ENCODE measurements around the gene ACSM6. TPM values are rescaled to one million over a fixed set of nuclear protein-coding genes. Genes with fewer than 3 reads are reported as not detected.
"Not testable (repeated sequence)": the region's sequence is repeated elsewhere in the genome, so short reads cannot be mapped to it uniquely, and the experiment has no call there.

Gene ACSM6
- total RNA-seq, 1 donor from 2014 or later, result not detected

DNA sequence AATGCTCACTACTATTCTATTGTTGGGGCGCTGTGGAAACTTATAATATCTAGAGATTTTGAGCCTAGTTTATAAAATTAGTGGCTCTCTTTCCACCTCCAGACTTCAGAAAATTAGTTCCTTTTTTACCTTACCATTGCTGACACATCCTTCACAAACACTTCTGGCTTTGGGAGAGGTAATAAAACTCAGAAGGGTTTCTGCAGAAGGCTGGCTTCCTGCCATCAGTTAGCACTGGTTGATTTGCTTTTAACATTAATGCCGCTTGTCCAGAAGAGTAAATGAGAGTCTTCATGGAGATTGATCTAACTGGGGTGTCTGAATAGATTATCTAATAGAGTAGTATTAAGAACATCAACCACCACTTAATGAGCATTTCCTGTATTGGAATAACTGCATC, 20.3 kb downstream of the ACSM6 start:
- no peak for DNase-seq (ENCODE audit: low spot score)

DNA sequence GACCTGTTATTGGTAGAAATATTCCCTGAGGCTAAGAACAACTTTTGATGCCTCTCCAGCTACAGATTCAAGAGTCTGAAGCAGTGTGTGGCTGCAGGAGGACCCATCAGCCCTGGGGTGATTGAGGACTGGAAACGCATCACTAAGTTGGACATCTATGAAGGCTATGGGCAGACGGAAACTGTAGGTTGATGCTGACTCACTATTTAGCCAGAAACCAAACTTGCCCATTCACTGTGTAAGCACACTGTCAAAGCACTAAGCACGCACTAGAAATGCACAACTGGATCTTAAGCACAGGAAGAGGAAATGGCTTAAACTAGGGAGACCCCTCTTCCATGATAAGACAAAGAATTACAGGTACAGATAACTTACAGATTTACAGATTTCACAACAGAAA, 20.8 kb downstream of the ACSM6 start:
- DNase-seq (ENCODE audit: low spot score), result no peak

DNA sequence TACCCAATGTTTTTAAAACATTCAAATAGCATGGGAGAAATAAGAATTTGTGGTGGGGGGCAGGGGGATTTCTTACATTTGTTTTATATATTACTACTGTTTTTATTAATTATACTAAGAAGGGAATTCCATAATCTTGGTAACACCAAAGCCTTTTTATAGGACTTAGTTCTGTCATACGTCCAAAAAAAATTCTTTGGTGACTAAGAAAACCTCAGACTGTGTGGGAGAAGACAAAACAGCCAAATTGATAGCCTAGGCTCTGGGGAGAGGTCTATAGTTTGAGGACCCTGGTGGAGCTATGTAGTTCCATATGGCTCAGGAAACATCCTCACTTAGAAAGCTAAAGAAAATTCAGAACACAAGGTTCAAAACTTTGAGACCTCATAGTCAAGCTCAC, 23.4 kb downstream of the ACSM6 start:
- no peak for DNase-seq (ENCODE audit: low spot score)

DNA sequence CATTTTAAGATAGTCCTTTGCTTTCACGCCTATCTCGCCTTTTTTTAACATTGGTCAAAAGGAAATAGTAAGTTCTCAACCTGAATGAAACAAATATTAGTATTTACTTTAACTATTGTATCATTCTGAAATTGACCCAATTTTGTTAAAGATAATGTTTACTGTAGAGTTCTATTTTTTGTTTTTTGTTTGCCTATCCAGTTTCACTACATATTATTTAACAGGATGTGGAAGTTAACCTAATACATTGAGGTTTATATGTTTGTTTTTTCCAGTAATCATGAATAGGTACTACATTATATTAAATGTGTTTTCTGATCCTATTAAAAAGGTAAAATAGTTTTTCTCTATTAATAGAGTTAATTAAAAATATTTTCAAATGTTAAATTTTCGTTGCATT, 26.5 kb downstream of the ACSM6 start:
- DNase-seq (ENCODE audit: low spot score), result no peak

DNA sequence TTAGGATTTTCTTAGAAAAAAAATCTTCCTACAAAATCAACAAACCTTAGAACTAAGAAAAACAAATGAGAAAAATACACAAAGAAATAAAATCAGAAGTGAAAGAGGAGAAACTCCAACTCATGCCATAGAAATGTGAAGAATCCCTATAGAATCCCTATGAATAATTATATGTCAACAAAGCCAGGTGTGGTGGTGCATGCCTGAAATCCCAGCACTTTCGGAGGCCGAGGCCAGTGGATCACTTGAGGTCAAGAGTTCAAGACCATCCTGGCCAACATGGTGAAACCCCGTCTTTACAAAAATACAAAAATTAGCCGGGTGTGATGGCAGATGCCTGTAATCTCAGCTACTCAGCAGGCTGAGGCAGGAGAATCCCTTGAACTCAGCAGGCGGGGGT, 27.1 kb downstream of the ACSM6 start:
- no peak for DNase-seq (ENCODE audit: low spot score)

DNA sequence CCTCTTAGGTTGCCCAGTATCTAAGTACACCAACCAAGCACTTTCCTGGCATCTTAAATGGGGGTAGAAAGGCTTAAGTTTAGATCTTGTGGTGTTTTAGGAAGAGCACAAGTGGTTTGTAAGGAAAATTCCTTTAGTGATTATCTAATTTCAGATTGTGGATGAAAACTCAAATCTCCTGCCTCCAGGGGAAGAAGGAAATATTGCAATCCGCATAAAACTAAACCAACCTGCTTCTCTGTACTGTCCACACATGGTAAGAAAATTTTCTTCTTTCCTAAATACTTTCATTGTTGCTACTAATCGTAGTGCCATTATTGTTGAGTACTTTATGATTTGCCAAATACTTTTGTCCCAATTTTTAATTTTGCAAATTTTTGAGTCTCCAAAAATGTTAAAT, 31.1 kb downstream of the ACSM6 start:
- DNase-seq (ENCODE audit: low spot score), result no peak

DNA sequence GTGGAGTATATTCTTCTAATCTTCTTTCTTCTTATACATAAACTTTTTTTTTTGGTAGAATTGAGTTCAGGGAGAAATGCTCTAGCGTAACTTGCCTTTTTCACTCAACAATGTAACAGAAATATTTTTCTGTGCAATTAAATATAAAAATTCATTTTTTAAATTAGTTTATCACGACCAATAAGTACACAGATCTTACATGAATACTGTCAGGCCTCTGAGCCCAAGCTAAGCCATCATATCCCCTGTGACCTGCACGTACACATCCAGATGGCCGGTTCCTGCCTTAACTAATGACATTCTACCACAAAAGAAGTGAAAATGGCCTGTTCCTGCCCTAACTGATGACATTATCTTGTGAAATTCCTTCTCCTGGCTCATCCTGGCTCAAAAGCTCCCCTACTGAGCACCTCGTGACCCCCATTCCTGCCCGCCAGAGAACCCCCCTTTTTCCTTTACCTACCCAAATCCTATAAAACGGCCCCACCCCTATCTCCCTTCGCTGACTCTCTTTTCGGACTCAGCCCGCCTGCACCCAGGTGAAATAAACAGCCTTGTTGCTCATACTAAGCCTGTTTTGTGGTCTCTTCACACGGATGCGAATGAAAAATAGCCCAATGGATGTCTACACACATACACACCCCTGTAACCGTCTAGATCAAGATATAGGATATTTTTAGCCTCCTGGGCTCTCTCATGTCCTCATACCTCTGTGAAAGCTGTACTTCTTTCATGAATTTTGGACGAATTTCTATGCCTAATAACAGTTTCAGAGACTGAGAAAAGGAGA, 35.1 kb downstream of the ACSM6 start:
- DNase-seq (ENCODE audit: low spot score), result not testable (repeated sequence)

DNA sequence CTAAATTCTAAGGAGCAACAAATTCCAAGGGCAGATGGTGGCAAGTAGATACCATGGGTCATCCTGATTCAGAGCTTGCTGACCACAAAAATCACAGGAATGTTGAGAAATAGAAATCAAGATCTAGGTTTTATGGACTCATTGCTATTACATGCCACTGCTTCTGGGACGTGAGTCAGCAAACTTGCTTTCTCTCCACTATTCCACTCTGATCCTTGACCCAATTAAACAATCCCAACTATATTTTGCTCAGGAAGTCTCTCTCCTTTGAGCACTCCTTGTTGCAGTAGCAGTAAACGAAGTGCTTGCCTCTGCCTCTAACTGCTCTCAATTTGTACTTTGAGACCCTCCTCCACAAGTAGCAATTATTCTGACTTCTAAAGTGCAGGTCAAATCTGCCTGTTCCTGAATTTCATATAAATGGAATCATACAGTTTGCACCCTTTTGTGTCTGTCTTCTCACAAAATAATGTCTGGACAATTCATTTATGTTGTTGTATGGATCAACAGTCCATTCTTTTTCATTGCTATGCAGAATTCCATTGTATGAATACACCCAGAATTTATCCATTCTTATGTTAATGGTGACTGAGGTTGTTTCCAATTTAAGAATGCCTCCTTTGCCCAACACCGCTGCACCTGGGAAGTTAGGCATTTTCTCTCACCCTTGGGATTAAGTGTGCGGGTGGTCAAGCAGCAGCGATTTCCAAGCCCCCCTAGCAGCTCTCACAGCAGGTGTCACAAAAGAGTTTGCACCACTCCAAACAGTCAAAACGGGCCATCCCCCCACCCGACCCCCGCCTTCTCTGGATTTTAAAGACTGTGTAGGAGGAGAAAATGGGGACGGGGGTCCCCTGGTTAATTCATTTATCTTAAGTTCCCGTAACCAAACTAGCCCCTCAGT, 35.9 kb downstream of the ACSM6 start:
- DNase-seq (ENCODE audit: low spot score), result peak; percentile 37

DNA sequence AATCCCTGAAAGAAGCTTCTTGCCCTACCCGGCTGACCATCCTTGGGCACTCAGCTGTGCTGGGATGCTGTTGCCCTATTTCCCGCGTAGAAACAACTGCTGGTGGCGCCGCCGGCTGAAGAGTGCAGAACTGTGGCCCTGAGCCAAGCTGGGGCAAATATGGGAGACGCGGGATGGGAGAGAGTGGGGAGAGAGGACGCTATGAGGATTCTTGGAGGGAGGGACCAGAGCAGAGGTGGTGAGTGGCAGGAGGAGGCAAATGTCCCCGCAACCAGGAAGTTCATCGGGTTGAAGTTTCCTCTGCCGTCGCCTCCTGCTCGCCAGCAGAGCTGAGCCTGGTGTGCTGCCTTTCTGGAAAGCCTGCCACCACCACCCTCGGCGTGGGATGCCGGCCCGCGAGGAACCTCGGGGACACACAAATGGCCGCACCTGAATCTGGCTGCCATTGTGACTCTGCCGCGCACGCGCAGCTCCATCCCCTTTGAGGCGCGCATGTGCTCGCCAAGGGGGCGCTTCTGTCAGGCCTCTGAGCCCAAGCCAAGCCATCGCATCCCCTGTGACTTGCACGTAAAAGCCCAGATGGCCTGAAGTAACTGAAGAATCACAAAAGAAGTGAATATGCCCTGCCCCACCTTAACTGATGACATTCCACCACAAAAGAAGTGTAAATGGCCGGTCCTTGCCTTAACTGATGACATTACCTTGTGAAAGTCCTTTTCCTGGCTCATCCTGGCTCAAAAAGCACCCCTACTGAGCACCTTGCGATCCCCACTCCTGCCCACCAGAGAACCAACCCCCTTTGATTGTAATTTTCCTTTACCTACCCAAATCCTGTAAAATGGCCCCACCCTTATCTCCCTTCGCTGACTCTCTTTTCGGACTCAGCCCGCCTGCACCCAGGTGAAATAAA, 36.9 kb downstream of the ACSM6 start:
- DNase-seq (ENCODE audit: low spot score), result peak; percentile 88

DNA sequence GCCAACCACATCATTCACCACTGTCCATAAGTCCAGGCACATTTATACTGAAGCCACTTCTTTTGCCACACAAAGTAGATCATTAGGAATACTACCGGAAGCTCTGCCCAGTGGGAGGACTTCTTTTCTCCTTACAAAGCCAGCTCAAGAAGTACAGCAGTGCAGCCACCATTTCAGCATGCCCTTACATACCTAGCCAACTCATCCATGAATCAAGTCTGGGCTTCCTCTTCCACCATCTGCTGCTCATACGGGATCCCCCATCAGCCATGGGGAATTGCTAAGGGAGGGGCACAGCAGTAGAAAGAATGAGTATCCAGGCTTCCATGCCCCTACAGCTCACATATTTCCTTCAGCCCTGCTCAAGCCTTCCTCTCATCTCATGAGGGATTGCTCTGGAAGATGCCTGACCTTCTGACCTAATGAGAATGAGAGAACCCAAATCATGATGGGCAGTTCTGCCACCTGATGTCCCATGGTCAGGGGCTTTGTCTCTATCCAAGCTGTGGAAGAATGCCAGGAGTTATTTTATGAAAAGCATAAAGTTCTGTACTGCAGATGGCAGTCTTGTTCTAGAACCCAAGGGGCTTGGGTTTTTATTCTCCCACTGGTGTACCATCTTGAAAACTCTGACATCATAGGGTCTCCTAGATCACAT, 39.5 kb downstream of the ACSM6 start:
- no peak for DNase-seq (ENCODE audit: low spot score)

DNA sequence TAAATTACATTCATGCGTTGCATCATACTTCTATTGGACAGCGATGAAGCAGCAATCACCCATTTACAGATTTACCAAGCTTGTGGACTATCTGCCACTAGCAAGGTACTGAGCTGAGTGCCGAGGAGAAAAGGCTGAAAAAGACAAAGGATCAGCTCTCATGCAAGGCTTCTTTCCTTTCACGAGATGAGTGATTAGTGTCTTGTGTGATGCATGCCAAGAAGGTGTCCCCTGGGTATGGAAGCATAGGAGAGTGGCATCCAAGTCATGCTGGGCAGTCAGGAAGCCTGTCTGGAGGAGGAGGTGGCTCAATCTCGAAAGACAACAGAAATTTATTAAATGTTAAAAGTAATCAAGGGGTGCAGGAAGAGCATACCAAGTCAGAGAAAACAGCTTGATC, 40.9 kb downstream of the ACSM6 start:
- no peak for DNase-seq (ENCODE audit: low spot score)

DNA sequence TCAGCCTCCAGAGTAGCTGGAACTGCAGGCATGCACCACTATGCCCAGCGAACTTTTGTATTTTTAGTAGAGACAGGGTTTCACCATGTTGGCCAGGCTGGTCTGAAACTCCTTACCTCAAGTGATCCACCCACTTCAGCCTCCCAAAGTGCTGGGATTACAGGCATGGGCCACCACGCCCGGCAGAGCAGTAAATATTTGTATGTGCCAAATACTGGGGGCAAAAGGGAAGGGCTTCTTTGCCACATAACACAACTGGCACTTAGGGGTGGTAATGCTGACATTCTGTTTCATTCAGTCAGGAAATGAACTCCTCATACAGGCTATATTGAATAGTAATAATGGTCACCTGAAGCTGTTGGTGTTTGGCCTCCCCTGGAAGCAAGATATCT, 41.6 kb downstream of the ACSM6 start:
- DNase-seq (ENCODE audit: low spot score), result peak; percentile 28

DNA sequence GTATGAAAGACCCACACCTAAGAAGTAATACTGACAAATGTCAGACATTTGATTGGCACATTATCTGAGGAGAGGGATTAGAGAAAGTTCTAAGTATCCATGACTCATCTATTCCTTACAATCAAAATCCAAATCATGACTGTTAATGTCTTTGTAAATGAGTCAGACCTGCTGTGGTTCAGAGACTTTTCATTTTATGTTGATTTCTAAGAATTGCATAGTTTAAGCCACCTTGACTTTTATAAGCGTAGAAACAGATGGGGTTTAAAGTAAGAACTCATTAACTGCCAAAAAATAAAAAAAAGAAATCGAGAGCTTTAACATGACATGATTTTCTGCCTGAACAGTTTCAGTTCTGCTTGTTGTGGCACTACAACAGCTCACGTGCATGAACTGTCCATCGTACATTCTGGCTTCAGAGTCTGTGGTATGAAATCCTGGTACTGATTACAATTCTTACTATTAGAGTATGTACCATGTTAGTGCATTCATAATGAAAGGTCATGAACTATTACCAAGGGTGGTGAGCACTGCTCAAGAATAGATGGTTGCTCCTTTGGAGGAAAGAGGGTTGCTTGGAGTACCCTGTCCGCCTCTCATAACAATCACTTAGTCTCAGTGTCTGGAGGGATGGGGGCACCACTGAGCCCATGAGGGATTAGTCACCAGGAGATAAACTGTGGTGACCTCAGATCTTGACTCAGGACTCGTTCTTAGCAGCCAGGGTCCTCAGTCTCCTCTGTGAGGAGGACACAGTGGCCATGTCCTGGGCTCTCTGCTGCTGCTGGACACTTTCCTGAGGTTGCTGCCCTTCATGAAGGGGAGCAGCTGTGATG, 42.2 kb downstream of the ACSM6 start:
- no peak for DNase-seq (ENCODE audit: low spot score)

DNA sequence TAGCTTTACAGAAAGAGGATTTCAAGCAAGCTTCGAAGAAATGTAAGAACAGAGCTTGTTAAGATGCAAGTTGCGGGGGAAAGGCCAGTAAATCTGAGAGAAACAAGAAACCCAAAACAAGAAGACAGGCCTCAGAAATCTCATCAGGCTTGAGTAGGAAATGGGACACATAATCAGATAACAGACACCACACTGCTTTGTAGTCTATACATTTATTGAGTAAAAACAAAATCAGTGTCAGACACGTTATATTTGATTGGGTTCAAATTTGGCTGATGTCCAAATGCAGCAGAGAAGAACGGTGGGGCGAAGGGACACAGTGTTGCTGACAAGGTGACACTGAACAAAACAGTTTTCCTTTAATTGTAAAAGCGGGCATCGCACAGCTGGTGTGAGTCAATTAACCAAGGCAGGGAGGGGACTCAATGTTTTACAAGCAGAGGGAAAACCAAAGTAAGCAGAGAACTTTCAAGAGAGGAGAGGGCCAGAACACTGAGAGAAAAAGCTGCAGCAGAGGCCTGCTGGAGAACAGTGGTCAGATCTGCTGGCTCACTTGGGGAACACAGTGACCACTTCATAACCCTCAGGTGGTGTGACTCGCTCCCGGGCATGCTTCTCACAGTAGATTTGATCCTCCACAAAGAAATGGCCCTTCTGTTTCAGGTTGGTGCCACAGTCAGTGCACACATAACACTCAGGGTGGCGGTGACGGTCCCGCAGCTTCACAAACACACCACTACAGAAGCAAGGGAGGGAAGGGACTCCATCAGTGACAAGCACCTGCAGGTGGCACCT, 43.5 kb downstream of the ACSM6 start:
- no peak for DNase-seq (ENCODE audit: low spot score)

DNA sequence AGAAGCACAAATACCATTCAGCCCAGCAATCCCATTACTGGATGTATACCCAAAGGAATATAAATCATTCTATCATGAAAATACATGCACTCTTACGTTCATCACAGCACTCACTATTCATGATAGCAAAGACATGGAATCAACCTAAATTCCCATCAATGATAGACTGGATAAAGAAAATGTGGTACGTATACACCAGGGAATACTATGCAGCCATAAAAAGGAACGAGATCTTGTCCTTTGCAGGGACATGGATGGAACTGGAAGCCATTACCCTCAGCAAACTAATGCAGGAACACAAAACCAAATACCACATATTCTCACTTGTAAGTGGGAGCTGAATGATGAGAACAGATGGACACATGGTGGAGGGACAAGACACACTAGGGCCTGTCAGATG, 46.1 kb downstream of the ACSM6 start:
- not testable (repeated sequence) for DNase-seq (ENCODE audit: low spot score)

DNA sequence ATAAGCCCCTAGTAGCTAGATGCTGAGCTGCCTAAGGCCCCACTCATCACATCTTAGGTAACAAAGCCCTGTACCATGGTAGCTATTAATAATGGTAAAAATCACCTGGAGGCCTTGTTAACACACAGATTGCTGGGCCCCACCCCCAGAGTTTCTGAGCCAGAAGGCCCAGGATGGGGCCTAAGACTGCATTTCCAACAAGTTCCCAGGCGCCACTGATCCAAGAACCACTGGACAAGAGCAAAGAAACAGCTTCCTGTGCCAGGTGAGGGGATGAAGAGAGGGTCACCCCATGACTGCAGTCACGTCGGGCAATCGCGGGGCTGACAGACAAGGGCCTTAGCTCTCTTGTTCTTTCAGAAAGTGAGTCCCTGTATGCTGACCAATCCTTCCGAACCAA, 46.8 kb downstream of the ACSM6 start:
- DNase-seq (ENCODE audit: low spot score), result peak; percentile 60

DNA sequence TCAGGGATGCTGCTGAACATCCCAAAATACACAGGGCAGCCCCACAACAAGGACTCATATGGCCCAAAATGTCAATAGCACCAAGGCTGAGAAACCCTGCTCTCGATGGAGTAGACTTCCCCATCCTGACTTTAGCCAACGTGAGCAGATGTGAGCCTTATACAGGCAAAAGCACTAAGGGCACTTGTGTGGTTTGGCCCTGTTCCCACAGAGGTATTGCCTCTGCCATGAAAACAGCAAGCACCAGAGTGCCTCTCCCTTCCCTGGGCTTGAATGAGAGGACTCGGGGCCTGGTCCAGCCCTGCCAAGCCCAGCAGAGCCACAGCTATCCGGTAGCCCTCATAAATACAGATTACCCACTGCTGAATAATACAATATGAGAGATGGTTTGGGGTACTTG, 47.5 kb downstream of the ACSM6 start:
- DNase-seq (ENCODE audit: low spot score), result no peak

DNA sequence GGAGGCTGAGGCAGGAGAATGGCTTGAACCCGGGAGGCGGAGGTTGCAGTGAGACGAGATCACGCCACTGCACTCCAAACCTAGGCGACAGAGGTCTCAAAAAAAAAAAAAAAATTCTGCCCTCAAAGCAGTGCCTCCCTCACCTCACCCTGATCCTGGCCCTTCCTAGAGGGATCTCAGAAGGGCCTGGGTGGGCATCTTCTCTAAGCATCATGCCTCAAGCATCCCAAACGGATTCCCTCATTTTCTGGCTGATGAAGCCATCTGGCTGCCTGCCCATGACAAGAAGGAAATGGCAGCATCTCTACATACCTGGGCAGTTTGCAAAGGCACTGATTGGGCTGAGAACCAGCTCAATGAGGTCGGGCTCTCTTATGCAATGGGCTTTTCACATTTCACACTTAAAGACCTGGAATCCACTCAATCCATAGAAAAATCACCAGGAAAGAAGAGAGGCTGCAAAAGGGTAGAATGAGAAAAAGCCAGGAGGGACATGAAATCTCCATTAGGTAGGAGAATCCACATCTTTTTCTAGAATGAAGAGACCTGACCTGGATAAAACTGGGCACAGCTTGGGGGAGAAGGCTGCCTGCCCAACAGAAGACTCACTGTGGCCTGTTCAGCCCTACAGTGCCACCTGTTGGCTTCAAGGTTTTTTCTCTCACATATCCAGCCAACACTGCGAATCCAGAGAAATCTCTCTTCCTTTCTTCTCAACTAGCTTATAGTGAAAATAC, 48.7 kb downstream of the ACSM6 start:
- DNase-seq (ENCODE audit: low spot score), result no peak

DNA sequence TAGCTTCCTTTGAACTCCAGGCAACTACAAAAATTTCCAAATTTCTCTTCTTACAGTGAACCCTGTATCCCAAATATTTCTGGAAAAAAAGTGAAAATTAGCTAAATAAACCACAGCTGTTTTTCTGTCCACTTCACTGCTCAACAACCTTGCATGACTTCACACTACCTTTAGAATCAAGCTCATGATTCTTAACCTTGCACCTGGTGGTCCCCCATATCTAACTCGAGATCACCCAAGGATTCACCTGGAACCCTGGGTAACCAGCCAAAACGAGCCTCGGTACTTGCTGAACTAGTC, 49.2 kb downstream of the ACSM6 start:
- DNase-seq (ENCODE audit: low spot score), result no peak

Measured in mesenteric fat pad (tissue), 1 donor.